HepG2 (cell line): ENCODE measurements around the gene TRRAP. TPM values are rescaled to one million over a fixed set of nuclear protein-coding genes. Genes with fewer than 3 reads are reported as not detected.

Experiments used
- ATAC-seq: fragments of 200-7000 bp; cut with Tn5 transposase; 3 replicates; pipeline ENCODE4 v1.9.1; 2020; ENCODE audit warnings: mild to moderate bottlenecking, moderate library complexity
- BruUV-seq: library from RNA; stranded (reverse); fragments of 400-500 nt; replicated peaks from 2 replicates; lab custom pipeline; 2021; lab: Mats Ljungman, UMichigan
- CTCF ChIA-PET: fragments of 300-600 bp; formaldehyde crosslinking; extraction: SDS; loops from one replicate; lab custom pipeline; 2021; ENCODE audit warnings: low total read pairs, inconsistent platforms, low intra/inter-chr PET ratio; lab: Yijun Ruan, JAX
- POLR2A ChIA-PET: fragments of 350-600 bp; sonication (Branson Sonifier 250); formaldehyde crosslinking; loops from one replicate; lab custom pipeline; 2020; ENCODE audit warnings: antibody characterized with exemption, inconsistent platforms; lab: Yijun Ruan, JAX
- DNase-seq: peaks from one replicate; pipeline ENCODE4 v3.0.0-alpha.2; 2015; ENCODE audit warnings: low spot score
- FAIRE-seq: peaks from 3 replicates; lab custom pipeline; 2011; peaks lifted over from hg19 to GRCh38; lab: Jason Lieb, UNC
- H2AFZ ChIP-seq: one replicate; pipeline ENCODE4 v1.6.1; 2011; ENCODE audit warnings: low read length, inconsistent platforms
- H3K27ac ChIP-seq: fragments of 300-600 bp; 3 replicates; pipeline ENCODE4 v1.8.0; 2011; ENCODE audit warnings: mixed run types, mild to moderate bottlenecking, mixed read lengths, low read length, inconsistent platforms; ENCODE audit not compliant: insufficient read depth; ENCODE audit errors: extremely low read length
- H3K27me3 ChIP-seq, 2 experiments: fragments of 200-600 bp in 1 of 2; 2 replicates in 1 of 2; 3 replicates in 1 of 2; pipeline versions ENCODE4 v1.6.0 to v1.8.0; 2011; ENCODE audit warnings: low read length in 2 of 2, mild to moderate bottlenecking in 2 of 2, moderate library complexity in 2 of 2, inconsistent platforms in 1 of 2; ENCODE audit not compliant: insufficient read depth in 2 of 2, control insufficient read depth in 1 of 2
- H3K36me3 ChIP-seq, 2 experiments: fragments of 200-600 bp in 1 of 2; replicated peaks in 1 of 2; 2 replicates in 1 of 2; 3 replicates in 1 of 2; pipeline versions ENCODE4 v1.5.1 to v1.8.0; 2011; ENCODE audit warnings: low read length in 2 of 2, inconsistent platforms in 1 of 2; ENCODE audit not compliant: insufficient read depth in 2 of 2, control insufficient read depth in 1 of 2
- H3K4me1 ChIP-seq: 2 replicates; pipeline ENCODE4 v1.5.1; 2012; ENCODE audit warnings: low read length, inconsistent platforms; ENCODE audit not compliant: insufficient read depth
- H3K4me2 ChIP-seq: 2 replicates; pipeline ENCODE4 v1.6.0; 2011; ENCODE audit warnings: low read depth, low read length, inconsistent platforms
- H3K4me3 ChIP-seq, 3 experiments: fragments of 200-600 bp in 1 of 3; sonication (generic), shearing (Covaris generic) in 1 of 3; replicated peaks in 1 of 3; 2 replicates each; pipeline ENCODE4 v1.5.1; 2011 to 2016; ENCODE audit warnings: low read length in 3 of 3, inconsistent platforms in 2 of 3, low read depth in 2 of 3, mild to moderate bottlenecking in 2 of 3, control low read depth in 1 of 3, mixed read lengths in 1 of 3; ENCODE audit not compliant: insufficient read depth in 1 of 3
- H3K79me2 ChIP-seq: one replicate; pipeline ENCODE4 v1.6.1; 2011; ENCODE audit warnings: low read length, inconsistent platforms; ENCODE audit not compliant: insufficient read depth
- H3K9ac ChIP-seq: 2 replicates; pipeline ENCODE4 v1.6.0; 2011; ENCODE audit warnings: mild to moderate bottlenecking, low read depth, low read length, inconsistent platforms; ENCODE audit not compliant: insufficient read depth
- H3K9me3 ChIP-seq: 2 replicates; pipeline ENCODE4 v1.5.1; 2012; ENCODE audit warnings: mild to moderate bottlenecking, low read length
- H4K20me1 ChIP-seq: 2 replicates; pipeline ENCODE4 v1.6.0; 2011; ENCODE audit warnings: inconsistent platforms, mild to moderate bottlenecking, low read length, moderate library complexity; ENCODE audit not compliant: insufficient read depth
- ASH2L ChIP-seq: fragments of 300-600, 200-600 bp; sonication (generic); IDR thresholded peaks from 2 replicates; pipeline ENCODE4 v1.7.0; 2017; ENCODE audit warnings: low read depth, mild to moderate bottlenecking, moderate library complexity, mixed read lengths, low read length; ENCODE audit not compliant: insufficient read length
- GPN1 ChIP-seq: sonication (generic); formaldehyde crosslinking; IDR thresholded peaks from 2 replicates; pipeline ENCODE4 v1.5.1; 2020; ENCODE audit warnings: missing genetic modification reagents, borderline replicate concordance
- JARID2 ChIP-seq: sonication (generic); formaldehyde crosslinking; IDR thresholded peaks from 2 replicates; pipeline ENCODE4 v1.8.1; 2023; ENCODE audit warnings: missing genetic modification reagents, inconsistent platforms; ENCODE audit not compliant: insufficient replicate concordance
- MTF1 ChIP-seq: sonication (generic); formaldehyde crosslinking; IDR thresholded peaks from 2 replicates; pipeline ENCODE4 v1.5.0; 2020; ENCODE audit warnings: missing genetic modification reagents
- WGBS: methylation state at CpG from one replicate; pipeline ENCODE4 v1.1.6; 2017; ENCODE audit warnings: low lambda C conversion rate; 5-methylcytosine and 5-hydroxymethylcytosine counted together
- in situ Hi-C: cut with HindIII; loops from 2 replicates; pipeline ENCODE4 v1.10.0; 2017; ENCODE audit warnings: low pct_unique_long_range_greater_than_20kb; ENCODE audit not compliant: extremely low pct_ligation_motif_present
- intact Hi-C: fragments of 100-400 bp; cut with micrococcal nuclease; formaldehyde crosslinking; loops from one replicate; pipeline ENCODE4 v1.10.0; 2022; ENCODE audit not compliant: unreplicated experiment
- polyA plus RNA-seq, 8 experiments: library from polyadenylated mRNA; depleted of rRNA in 3 of 8; stranded (reverse) in 7 of 8; unstranded in 1 of 8; fragments of >200 nt; fragmentation: Illumina TruSeq in 4 of 8; extraction: Trizol in 4 of 8; gene quantifications; 2 replicates each; pipeline versions ENCODE4 v1.2.1 to v1.2.3, GENCODE V29; 2011 to 2016; ENCODE audit warnings: low read depth in 4 of 8, missing spikeins in 1 of 8, mixed read lengths in 1 of 8; ENCODE audit not compliant: insufficient read depth in 1 of 8
- total RNA-seq, 5 experiments: library from RNA; depleted of rRNA; stranded (reverse); fragments of >200 nt; fragmentation: Illumina TruSeq; extraction: Trizol; gene quantifications; 2 replicates each; pipeline ENCODE4 v1.2.3, GENCODE V29; 2016; ENCODE audit warnings: low read depth in 1 of 5
- TF ChIP-seq, protein P1 (sequence below): sonication (generic); formaldehyde crosslinking; IDR thresholded peaks from 2 replicates; pipeline ENCODE4 v1.5.0; 2020; ENCODE audit warnings: missing genetic modification reagents, mild to moderate bottlenecking, borderline replicate concordance
- TF ChIP-seq, protein P2 (sequence below): sonication (generic); formaldehyde crosslinking; IDR thresholded peaks from 2 replicates; pipeline ENCODE4 v1.4.0; 2020; ENCODE audit warnings: missing genetic modification reagents, borderline replicate concordance

TRRAP gene
- total and polyA plus RNA-seq, 2 of the 13 experiments (the other 11 are each of a cell fraction or from before 2014, with no cell fraction given), result 8.6 to 10.5 TPM

DNA sequence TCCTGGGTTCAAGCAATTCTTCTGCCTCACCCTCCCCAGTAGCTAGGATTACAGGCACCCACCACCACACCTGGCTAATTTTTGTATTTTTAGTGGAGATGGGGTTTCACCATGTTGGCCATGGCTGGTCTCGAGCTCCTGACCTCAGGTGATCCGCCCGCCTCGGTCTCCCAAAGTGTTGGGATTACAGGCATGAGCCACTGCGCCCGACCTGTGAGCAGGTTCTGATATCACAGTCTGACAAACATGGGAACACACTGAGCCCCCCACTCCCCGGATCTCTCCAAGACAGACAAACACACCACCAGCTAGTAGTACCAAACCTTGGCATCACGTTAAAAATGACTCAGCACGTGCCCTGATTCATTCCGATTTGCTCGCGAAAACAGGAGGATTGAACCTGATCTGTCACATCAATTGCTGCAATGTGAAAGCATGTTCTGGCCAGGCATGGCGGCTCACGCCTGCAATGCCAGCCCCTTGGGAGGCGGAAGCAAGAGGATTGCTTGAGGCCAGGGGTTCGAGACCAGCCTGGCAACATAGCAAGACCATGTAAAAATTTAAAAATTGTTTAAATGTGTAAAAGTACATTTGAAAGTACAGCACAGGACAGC, 159.1 kb downstream of the TRRAP start:
- no peaks in the 10 kb centered on the region for H3K27me3 ChIP-seq
- no peaks in the 10 kb centered on the region for H3K79me2 ChIP-seq
- no peaks in the 10 kb centered on the region for H3K9me3 ChIP-seq
- H2AFZ ChIP-seq, result no peak overlapping the region
- no peak overlapping the region for H3K4me2 ChIP-seq
- no TSS peak for BruUV-seq
- peaks cover 13% of the 10 kb centered on the region for H3K4me1 ChIP-seq
- WGBS, result 94% methylated on average over 16 of the region's 16 CpGs
- DNase-seq, result no peak
- intact Hi-C loops, result no loop called here
- H3K4me3 ChIP-seq, result no peak overlapping the region
- no peak for ATAC-seq
- no peak for FAIRE-seq
- CTCF ChIA-PET, result interaction anchor here (1.0 kb wide), 1 partner anchor 274 kb away, joined by 3 read pairs; no protein-coding TSS in a partner anchor
- in situ Hi-C loops, result no loop called here
- TF ChIP-seq ASH2L (no peak), MTF1 (CRISPR knock-in tag) (no peak), GPN1 (CRISPR knock-in tag) (no peak), JARID2 (no peak)
- TF ChIP-seq, protein P1, sequence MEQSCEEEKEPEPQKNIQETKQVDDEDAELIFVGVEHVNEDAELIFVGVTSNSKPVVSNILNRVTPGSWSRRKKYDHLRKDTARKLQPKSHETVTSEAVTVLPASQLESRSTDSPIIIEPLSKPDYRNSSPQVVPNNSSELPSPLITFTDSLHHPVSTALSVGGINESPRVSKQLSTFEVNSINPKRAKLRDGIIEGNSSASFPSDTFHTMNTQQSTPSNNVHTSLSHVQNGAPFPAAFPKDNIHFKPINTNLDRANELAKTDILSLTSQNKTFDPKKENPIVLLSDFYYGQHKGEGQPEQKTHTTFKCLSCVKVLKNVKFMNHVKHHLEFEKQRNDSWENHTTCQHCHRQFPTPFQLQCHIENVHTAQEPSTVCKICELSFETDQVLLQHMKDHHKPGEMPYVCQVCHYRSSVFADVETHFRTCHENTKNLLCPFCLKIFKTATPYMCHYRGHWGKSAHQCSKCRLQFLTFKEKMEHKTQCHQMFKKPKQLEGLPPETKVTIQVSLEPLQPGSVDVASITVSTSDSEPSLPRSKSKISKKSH, result no peak
- TF ChIP-seq, protein P2, sequence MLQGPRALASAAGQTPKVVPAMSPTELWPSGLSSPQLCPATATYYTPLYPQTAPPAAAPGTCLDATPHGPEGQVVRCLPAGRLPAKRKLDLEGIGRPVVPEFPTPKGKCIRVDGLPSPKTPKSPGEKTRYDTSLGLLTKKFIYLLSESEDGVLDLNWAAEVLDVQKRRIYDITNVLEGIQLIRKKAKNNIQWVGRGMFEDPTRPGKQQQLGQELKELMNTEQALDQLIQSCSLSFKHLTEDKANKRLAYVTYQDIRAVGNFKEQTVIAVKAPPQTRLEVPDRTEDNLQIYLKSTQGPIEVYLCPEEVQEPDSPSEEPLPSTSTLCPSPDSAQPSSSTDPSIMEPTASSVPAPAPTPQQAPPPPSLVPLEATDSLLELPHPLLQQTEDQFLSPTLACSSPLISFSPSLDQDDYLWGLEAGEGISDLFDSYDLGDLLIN (CRISPR knock-in tag), result no peak
- H3K9ac ChIP-seq, result no peak overlapping the region
- H4K20me1 ChIP-seq, result no peaks in the 10 kb centered on the region
- POLR2A ChIA-PET, result no interaction called here
- H3K36me3 ChIP-seq, result peaks cover 36 to 83% of the 10 kb centered on the region in 2 experiments
- H3K27ac ChIP-seq, result no peak overlapping the region
